Right lobe of liver (tissue), 6 donors: ENCODE results near the gene CD248. TPM values are rescaled to one million over a fixed set of nuclear protein-coding genes. Genes with fewer than 3 reads are reported as not detected.

ENCODE experiments used
- ATAC-seq, 4 donors: fragments of 200-7000 bp; cut with Tn5 transposase; one replicate each; pipeline ENCODE4 v1.9.1; 2020; ENCODE audit warnings: mild to moderate bottlenecking in 4 of 4, moderate library complexity in 4 of 4
- DNase-seq, 3 donors: peaks; one replicate each; pipeline ENCODE4 v3.0.0-alpha.2; 2020
- H3K27ac ChIP-seq, 3 donors: fragments of 200-600 bp; one replicate each; pipeline ENCODE4 v1.8.0; 2022
- H3K27me3 ChIP-seq, 2 donors: fragments of 200-600 bp; one replicate each; pipeline ENCODE4 v1.8.0; 2022
- H3K36me3 ChIP-seq, 4 donors: fragments of 200-600 bp; sonication (generic) in 1 of 4; one replicate each; pipeline versions ENCODE4 v1.5.1 to v1.8.0; 2017 to 2022; ENCODE audit warnings: control low read depth in 1 of 4
- H3K4me1 ChIP-seq, 4 donors: fragments of 200-600 bp; sonication (generic) in 1 of 4; one replicate each; pipeline versions ENCODE4 v1.5.1 to v1.8.0; 2017 to 2022; ENCODE audit warnings: control low read depth in 1 of 4
- H3K4me3 ChIP-seq, 3 donors: fragments of 200-600 bp; one replicate each; pipeline ENCODE4 v1.8.0; 2022
- H3K9me3 ChIP-seq, 4 donors: fragments of 200-600 bp; sonication (generic) in 1 of 4; one replicate each; pipeline versions ENCODE4 v1.5.1 to v1.8.0; 2017 to 2022; ENCODE audit warnings: control low read depth in 1 of 4
- POLR2A ChIP-seq: fragments of 450-650 bp; IDR thresholded peaks from one replicate; pipeline ENCODE4 v1.6.1; 2017; ENCODE audit warnings: antibody characterized with exemption, mild to moderate bottlenecking
- WGBS: methylation state at CpG from one replicate; pipeline ENCODE4 v1.1.6; 2018; ENCODE audit warnings: low coverage, low lambda C conversion rate; ENCODE audit not compliant: insufficient coverage; ENCODE audit errors: missing lambda C conversion rate; 5-methylcytosine and 5-hydroxymethylcytosine counted together
- intact Hi-C, 2 donors: fragments of 100-400 bp; cut with DNase I; formaldehyde crosslinking; loops; one replicate each; pipeline versions ENCODE4 v1.11.2 to v1.14.1; 2022
- total RNA-seq, 6 experiments: library from RNA; depleted of rRNA in 2 of 6; stranded (reverse); fragments of >200 nt in 2 of 6; fragmentation: NEBNext Ultra II Directional in 3 of 6; extraction: Animal tissue kit (Norgen Biotek cat#: 25700) in 3 of 6; gene quantifications; one replicate each; pipeline versions ENCODE4 v1.1.0 to v1.2.4, GENCODE V29; 2016 to 2023
- TF ChIP-seq, protein P1 (sequence below), 4 donors: fragments of 200-600 bp in 3 of 4; fragments of 450-650 bp in 1 of 4; IDR thresholded peaks; one replicate each; pipeline versions ENCODE4 v1.5.1 to v1.8.0; 2016 to 2022; ENCODE audit warnings: antibody characterized with exemption in 4 of 4, mild to moderate bottlenecking in 2 of 4
- donor health status: DM: no; HTN: yes; CAD: no.
- donor health status: DM: no; HTN: no; CAD: no.
- donor health status: DM: no; HTN: no; CAD: no.
- donor health status: DM: no; HTN: yes; CAD: no.
- donor health status: DM: no; HTN: yes; CAD: no.

CD248 gene
- total RNA-seq, 6 experiments from 2014 or later: 0.37 to 3.2 (median 0.94) TPM

DNA sequence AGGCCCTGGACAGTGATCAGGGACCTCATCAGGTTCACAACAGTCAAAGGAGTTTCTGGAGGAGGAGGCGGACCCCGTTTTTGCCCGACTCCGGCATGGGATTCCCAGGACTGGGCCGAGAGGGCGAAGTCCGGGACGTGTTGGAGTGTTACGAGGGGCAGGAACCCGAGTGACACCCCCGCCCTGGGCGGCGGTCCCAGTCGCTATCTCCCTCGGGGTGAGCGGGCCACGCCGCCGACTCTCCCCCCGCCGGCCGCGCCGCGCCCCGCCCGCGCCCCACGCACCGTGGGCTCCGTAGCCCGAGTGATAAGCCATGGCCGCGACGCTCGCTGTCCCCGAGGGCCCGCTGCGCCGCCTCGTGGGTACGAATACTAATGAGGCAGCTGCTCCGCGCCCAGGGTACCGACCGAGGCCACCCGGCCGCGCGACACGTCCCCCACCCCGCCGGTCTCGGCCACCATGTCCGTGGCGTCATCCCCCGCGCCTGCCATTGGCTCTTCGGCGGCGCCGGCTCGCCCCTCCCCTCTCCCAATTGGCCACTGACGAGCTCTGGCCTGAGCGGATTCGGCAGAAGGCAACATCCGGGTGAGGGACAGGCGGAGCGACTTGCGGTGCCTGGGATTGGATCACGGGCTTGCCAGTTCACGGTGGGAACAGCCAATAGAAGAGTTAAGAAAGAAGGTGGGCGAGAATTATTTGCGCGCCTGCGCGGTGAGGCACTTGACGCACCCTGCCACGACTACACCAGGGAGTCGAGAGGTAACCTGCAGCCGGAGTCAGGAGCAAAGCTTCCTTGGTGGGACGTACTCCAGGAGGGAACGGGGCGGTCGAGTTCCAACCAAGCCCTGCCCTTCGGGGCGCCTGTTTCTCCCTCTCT is 27.9 kb downstream of the CD248 start, which contains the start of gene YIF1A:
TSS of gene YIF1A (minus strand) at position 473 of the 877 bp plus-strand sequence. CDS start at position 315, 158 bp downstream.
- H3K4me3 ChIP-seq: peak within 1 kb of the TSS; percentile 69 to 97 (median 75)
- peak; percentile 96 for TF ChIP-seq POLR2A
- TF ChIP-seq, protein P1, sequence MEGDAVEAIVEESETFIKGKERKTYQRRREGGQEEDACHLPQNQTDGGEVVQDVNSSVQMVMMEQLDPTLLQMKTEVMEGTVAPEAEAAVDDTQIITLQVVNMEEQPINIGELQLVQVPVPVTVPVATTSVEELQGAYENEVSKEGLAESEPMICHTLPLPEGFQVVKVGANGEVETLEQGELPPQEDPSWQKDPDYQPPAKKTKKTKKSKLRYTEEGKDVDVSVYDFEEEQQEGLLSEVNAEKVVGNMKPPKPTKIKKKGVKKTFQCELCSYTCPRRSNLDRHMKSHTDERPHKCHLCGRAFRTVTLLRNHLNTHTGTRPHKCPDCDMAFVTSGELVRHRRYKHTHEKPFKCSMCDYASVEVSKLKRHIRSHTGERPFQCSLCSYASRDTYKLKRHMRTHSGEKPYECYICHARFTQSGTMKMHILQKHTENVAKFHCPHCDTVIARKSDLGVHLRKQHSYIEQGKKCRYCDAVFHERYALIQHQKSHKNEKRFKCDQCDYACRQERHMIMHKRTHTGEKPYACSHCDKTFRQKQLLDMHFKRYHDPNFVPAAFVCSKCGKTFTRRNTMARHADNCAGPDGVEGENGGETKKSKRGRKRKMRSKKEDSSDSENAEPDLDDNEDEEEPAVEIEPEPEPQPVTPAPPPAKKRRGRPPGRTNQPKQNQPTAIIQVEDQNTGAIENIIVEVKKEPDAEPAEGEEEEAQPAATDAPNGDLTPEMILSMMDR (IDR thresholded peaks at IDR 0.05): no peak
- peak within 1 kb of the TSS; percentile 91 to 97 (median 94) for H3K27ac ChIP-seq
- ATAC-seq: peak; percentile 89 to 95 (median 92)
- intact Hi-C loops: loop anchor here (10.0 kb wide), 1 partner anchor 64 kb away; no protein-coding TSS in a partner anchor
- DNase-seq: peak; percentile 99
- no peaks in the 10 kb centered on the region for H3K36me3 ChIP-seq
- WGBS: 1% methylated on average over 20 of the region's 87 CpGs
- peaks cover 0 to 17% (median 7%) of the 10 kb centered on the region in 4 donors for H3K4me1 ChIP-seq
- no peaks in the 10 kb centered on the region for H3K9me3 ChIP-seq
- no peaks in the 10 kb centered on the region for H3K27me3 ChIP-seq

DNA sequence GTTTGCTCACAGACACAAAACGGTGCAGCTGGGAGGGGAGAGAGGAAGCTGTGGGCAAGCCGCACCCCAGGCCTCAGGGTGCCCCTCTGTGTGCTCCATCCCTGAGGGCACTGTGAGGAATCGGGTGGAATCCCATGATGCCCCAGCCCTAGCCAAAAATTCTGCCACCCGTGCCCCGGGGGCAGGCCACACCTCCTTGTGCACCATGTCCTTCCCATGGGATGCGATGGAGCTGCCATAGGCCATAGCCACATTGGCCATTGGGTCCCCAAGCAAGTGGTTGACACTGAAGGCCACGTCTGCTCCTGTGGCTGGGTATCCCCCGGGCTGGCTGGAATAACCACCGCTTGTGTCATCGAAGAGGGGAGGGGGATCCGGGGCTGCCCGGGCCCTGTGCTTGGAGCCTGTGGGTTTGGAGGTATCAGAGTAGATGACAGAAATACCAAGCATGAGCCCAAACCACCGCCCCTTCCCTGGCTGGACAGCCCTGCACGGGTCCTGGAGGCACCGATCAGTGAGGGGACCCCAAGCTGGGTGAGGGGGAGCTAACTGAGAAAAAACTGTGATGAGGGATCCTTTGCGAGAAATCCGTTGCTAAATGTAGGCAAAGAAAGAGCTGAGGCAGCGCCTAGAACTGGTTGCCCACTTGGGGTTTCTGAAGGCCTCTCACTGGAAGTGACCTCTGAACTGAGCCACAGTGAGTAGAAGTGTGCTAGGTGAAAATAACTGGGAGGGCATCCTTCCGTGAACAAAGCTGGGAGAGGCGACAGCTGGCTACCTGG is 28.8 kb downstream of the CD248 start:
- peak; percentile 0 to 14 (median 1) for ATAC-seq
- Histone ChIP-seq H3K4me1 (peaks cover 0 to 17% (median 7%) of the 10 kb centered on the region in 4 donors), H3K36me3 (no peaks in the 10 kb centered on the region), H3K9me3 (no peaks in the 10 kb centered on the region), H3K27me3 (no peaks in the 10 kb centered on the region), H3K27ac (peak overlapping the region; percentile 91 to 97 (median 94)), H3K4me3 (peak overlapping the region; percentile 69 to 97 (median 75))
- TF ChIP-seq, protein P1 (IDR thresholded peaks at IDR 0.05): no peak
- TF ChIP-seq POLR2A: no peak
- 18% methylated on average over 13 of the region's 20 CpGs for WGBS
- no peak for DNase-seq
- intact Hi-C loops: loop anchor here (10.0 kb wide), 1 partner anchor 63 kb away; no protein-coding TSS in a partner anchor

DNA sequence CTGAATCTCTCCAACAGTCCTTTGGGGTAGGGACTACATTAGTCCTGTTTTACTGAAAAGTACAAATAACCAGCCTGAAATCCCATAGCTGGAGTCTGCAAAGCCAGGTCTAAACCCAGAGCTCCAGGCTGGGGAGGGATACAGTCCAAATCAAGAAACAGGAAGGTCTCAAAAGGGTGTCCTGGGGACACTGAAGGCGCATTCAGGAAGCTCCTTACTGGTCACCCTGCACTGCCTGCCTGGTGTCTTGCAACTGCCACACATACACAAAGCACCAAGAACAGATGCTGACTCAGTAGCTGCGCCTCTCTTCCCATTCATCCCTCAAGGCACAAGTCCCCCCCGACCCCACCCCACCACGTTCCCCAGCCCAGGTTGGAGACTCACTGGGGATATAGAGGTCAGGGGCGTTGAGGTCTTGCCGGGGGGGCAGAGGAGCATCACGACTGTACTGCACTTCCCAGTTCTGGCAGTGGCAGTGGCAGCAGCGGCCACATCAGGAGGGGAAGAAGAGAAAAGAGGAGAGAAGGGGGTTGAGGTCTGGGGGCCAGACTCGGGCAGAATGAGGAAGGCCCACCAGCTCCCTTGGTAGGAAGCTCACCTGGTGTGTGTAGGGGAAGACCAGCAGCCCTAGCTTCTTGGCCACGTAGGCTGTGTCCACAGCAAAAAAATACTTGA is 29.5 kb downstream of the CD248 start:
- WGBS: 52% methylated on average over 5 of the region's 10 CpGs
- TF ChIP-seq, protein P1 (IDR thresholded peaks at IDR 0.05): no peak
- TF ChIP-seq POLR2A: no peak
- H3K27ac ChIP-seq: no peak overlapping the region
- H3K27me3 ChIP-seq: no peaks in the 10 kb centered on the region
- DNase-seq: no peak
- no peak for ATAC-seq
- H3K4me3 ChIP-seq: no peak overlapping the region
- H3K9me3 ChIP-seq: no peaks in the 10 kb centered on the region
- intact Hi-C loops: loop anchor here (10.0 kb wide), 1 partner anchor 63 kb away; no protein-coding TSS in a partner anchor
- no peaks in the 10 kb centered on the region for H3K36me3 ChIP-seq
- peaks cover 0 to 17% (median 7%) of the 10 kb centered on the region in 4 donors for H3K4me1 ChIP-seq

DNA sequence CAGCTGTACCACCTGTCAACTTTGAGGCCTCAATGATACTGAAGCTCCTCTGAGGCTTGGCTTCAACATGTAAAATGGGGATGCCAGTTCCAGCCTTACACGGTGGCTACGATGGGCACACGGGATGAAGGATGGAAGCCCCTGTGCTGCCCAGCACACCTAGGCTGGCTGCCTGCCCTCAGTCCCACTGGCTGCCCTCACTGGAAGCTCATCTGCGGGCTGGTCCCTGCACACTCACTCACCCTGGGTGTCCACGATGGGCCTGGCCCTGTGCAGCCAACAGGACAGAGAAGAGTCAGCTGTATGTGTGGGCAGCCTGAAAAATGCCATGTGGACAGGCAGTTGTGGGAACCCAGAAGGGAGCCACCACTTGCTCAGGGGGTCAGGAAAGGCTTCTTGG is 30.1 kb downstream of the CD248 start:
- Histone ChIP-seq H3K27me3 (no peaks in the 10 kb centered on the region), H3K4me1 (peaks cover 0 to 17% (median 7%) of the 10 kb centered on the region in 4 donors), H3K27ac (no peak overlapping the region), H3K36me3 (no peaks in the 10 kb centered on the region), H3K9me3 (no peaks in the 10 kb centered on the region), H3K4me3 (no peak overlapping the region)
- peak in 1 of 3 donors; percentile 39 for DNase-seq
- TF ChIP-seq, protein P1 (IDR thresholded peaks at IDR 0.05): no peak
- no peak for TF ChIP-seq POLR2A
- intact Hi-C loops: loop anchor here (10.0 kb wide), 1 partner anchor 62 kb away; no protein-coding TSS in a partner anchor
- no CpG with 5 or more reads among the region's 5 CpGs for WGBS
- ATAC-seq: no peak
